NCI-H146 (cell line): ENCODE measurements around the gene PURA.
A peak's percentile ranks its signal among the peaks of the same experiment; 100 is the strongest.

ENCODE experiments used
- DNase-seq: peaks from one replicate; lab custom pipeline; 2025; lab: John Stamatoyannopoulos, UW

The PURA gene

GRCh38 chr5:140159014-140159927 lies 45.4 kb downstream of the PURA start:
- no peak for DNase-seq

GRCh38 chr5:140162275-140162674 lies 48.4 kb downstream of the PURA start:
- no peak for DNase-seq

- DNase-seq: no peak
These were observed 48.9 kb downstream of the PURA start for GRCh38 chr5:140162781-140163180.

- DNase-seq: no peak
These were observed 51.4 kb downstream of the PURA start for GRCh38 chr5:140165101-140165922.

GRCh38 chr5:140165923-140166270 lies 52.0 kb downstream of the PURA start:
- DNase-seq: no peak

GRCh38 chr5:140166911-140167310 lies 53.0 kb downstream of the PURA start:
- DNase-seq: no peak

GRCh38 chr5:140168371-140168770 lies 54.5 kb downstream of the PURA start:
- DNase-seq: no peak

- no peak for DNase-seq
These were observed 55.5 kb downstream of the PURA start for GRCh38 chr5:140169410-140169809.

- no peak for DNase-seq
These were observed 58.6 kb downstream of the PURA start for GRCh38 chr5:140172483-140172882.

GRCh38 chr5:140174014-140174413 lies 60.1 kb downstream of the PURA start:
- no peak for DNase-seq

GRCh38 chr5:140174465-140175366 lies 60.8 kb downstream of the PURA start, which contains the start of gene CYSTM1:
Gene CYSTM1, plus strand, starts transcription at chr5:140175188. Its CDS starts 19,278 bp downstream, at chr5:140194466.
- DNase-seq: peak; percentile 93
